Neural crest cell (in vitro differentiated cells): Measurements from ENCODE around the gene CA5B. TPM values are rescaled to one million over a fixed set of nuclear protein-coding genes. Genes with fewer than 3 reads are reported as not detected.
"Not testable (repeated sequence)": the region's sequence is repeated elsewhere in the genome, so short reads cannot be mapped to it uniquely, and the experiment has no call there.

Experiments used
- DNase-seq: peaks from one replicate; pipeline ENCODE4 v3.0.0; 2021; ENCODE audit warnings: low read depth, mixed read lengths, low spot score
- H3K27ac Mint-ChIP-seq: one replicate; pipeline ENCODE4 v1.8.0; 2021; ENCODE audit warnings: mild to moderate bottlenecking, mixed read lengths; ENCODE audit not compliant: unreplicated experiment
- H3K27me3 Mint-ChIP-seq: 2 replicates; pipeline ENCODE4 v1.8.0; 2021; ENCODE audit warnings: low read depth, mild to moderate bottlenecking, mixed read lengths
- H3K36me3 Mint-ChIP-seq: 2 replicates; pipeline ENCODE4 v1.8.0; 2021; ENCODE audit warnings: low read depth, mild to moderate bottlenecking, mixed read lengths
- H3K4me1 Mint-ChIP-seq: 2 replicates; pipeline ENCODE4 v1.8.0; 2021; ENCODE audit warnings: mixed read lengths
- H3K4me3 Mint-ChIP-seq: one replicate; pipeline ENCODE4 v1.8.0; 2021; ENCODE audit warnings: mild to moderate bottlenecking, mixed read lengths
- H3K9me3 Mint-ChIP-seq: 2 replicates; pipeline ENCODE4 v1.8.0; 2021; ENCODE audit warnings: mixed read lengths
- CTCF ChIP-seq: fragments of 200-600 bp; sonication (generic); conservative IDR thresholded peaks from 2 replicates; pipeline ENCODE4 v1.5.0; 2021; ENCODE audit warnings: antibody characterized with exemption, mild to moderate bottlenecking
- long read RNA-seq: library from polyadenylated mRNA; unstranded; transcript quantifications from one replicate; pipeline ENCODE4 v2.0.0, GENCODE V29; 2020
- total RNA-seq: library from RNA; stranded (reverse); gene quantifications from 2 replicates; pipeline ENCODE4 v1.2.1, GENCODE V29; 2021

Gene CA5B, protein sequence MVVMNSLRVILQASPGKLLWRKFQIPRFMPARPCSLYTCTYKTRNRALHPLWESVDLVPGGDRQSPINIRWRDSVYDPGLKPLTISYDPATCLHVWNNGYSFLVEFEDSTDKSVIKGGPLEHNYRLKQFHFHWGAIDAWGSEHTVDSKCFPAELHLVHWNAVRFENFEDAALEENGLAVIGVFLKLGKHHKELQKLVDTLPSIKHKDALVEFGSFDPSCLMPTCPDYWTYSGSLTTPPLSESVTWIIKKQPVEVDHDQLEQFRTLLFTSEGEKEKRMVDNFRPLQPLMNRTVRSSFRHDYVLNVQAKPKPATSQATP
- total RNA-seq: 5.7 and 7.1 TPM in 2 replicates
- long read RNA-seq, partial matches to known transcripts: 0 of 4 reads
- long read RNA-seq, other reads (novel, unspliced or antisense): 4 of 4 reads

GRCh38 chrX:15737959-15738902 lies at the start of gene CA5B:
TSS of gene CA5B (plus strand) at chrX:15738270. CDS start at chrX:15750024, 11,754 bp downstream.
- peaks cover 12% of the 10 kb centered on the region for H3K4me1 Mint-ChIP-seq

DNA sequence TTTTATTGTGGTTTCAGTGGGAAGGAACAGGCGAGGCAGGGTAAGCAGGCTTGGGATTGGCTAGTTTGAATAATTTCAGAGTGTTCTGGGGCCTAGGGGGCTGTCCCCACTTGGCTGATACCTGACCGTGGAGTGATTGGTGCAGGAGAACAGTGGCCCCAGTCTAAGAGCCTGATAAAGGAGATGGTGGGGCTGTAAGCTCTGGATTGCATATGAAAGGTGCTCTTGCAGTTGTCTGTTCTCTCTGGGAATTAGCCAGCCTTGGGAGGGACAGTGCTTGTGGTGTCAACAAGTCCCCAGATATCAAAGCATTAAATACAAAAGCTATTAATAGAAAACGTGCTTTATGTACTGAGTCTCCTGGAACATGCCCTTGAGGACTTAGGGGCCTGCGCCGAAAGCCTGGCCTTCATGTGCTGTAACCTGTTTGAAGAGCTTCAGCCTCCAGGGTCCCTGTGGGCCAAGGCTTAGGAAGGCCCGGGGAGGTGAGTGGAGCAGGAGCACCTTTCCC lies 43.1 kb upstream of the CA5B start:
- DNase-seq: no peak
- TF ChIP-seq CTCF: no peak
- Mint-ChIP-seq H3K4me3 (no peak overlapping the region), H3K27me3 (no peaks in the 10 kb centered on the region), H3K27ac (no peak overlapping the region), H3K4me1 (no peaks in the 10 kb centered on the region), H3K36me3 (peaks cover 7% of the 10 kb centered on the region), H3K9me3 (no peaks in the 10 kb centered on the region)

More at GRCh38 chrX:15737959-15738902, at the start of gene CA5B:
- H3K4me3 Mint-ChIP-seq: peak within 1 kb of the TSS; percentile 90
- no peaks in the 10 kb centered on the region for H3K9me3 Mint-ChIP-seq
- no peak for TF ChIP-seq CTCF
- H3K27ac Mint-ChIP-seq: no peak within 1 kb of the TSS
- peak; percentile 99 for DNase-seq
- no peaks in the 10 kb centered on the region for H3K36me3 Mint-ChIP-seq
- peaks cover 41% of the 10 kb centered on the region for H3K27me3 Mint-ChIP-seq

- H3K27ac Mint-ChIP-seq: no peak overlapping the region
- H3K36me3 Mint-ChIP-seq: peaks cover 14% of the 10 kb centered on the region
- H3K9me3 Mint-ChIP-seq: no peaks in the 10 kb centered on the region
- H3K27me3 Mint-ChIP-seq: no peaks in the 10 kb centered on the region
- H3K4me3 Mint-ChIP-seq: no peak overlapping the region
- H3K4me1 Mint-ChIP-seq: peaks cover under 1% of the 10 kb centered on the region
- TF ChIP-seq CTCF: no peak
- DNase-seq: no peak
Measured at GRCh38 chrX:15696516-15696915, 41.6 kb upstream of the CA5B start.

GRCh38 chrX:15702488-15703371 lies 35.3 kb upstream of the CA5B start:
- H3K9me3 Mint-ChIP-seq: no peaks in the 10 kb centered on the region
- no peaks in the 10 kb centered on the region for H3K27me3 Mint-ChIP-seq
- no peak overlapping the region for H3K4me3 Mint-ChIP-seq
- H3K4me1 Mint-ChIP-seq: peaks cover 5% of the 10 kb centered on the region
- H3K27ac Mint-ChIP-seq: no peak overlapping the region
- peaks cover 9% of the 10 kb centered on the region for H3K36me3 Mint-ChIP-seq
- TF ChIP-seq CTCF: no peak
- no peak for DNase-seq

DNA sequence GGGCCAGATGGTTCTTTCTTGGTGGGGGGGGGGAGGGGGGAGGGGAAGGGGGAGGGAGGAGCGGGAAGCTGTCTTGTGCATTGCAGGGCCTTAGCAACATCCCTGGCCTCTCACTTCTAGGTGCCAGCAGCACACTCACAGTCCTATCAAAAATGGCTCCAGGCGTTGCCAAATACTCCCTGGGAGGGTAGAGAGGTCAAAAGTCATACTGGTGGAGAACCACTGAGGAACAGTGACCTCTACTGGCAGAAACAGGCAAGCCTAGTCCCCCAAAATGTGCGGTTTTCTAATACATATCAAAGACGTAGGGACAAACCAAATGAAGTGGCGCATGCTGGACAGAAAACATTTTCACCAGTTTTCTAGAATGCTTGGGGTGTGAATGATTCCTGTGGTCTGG lies 34.3 kb upstream of the CA5B start:
- H3K27me3 Mint-ChIP-seq, H3K9me3 Mint-ChIP-seq, DNase-seq, H3K4me1 Mint-ChIP-seq, H3K4me3 Mint-ChIP-seq, H3K27ac Mint-ChIP-seq, H3K36me3 Mint-ChIP-seq: not testable (repeated sequence)

- H3K27me3 Mint-ChIP-seq, DNase-seq, H3K27ac Mint-ChIP-seq, H3K36me3 Mint-ChIP-seq, H3K9me3 Mint-ChIP-seq, H3K4me1 Mint-ChIP-seq, H3K4me3 Mint-ChIP-seq: not testable (repeated sequence)
Measured at GRCh38 chrX:15704273-15704672, 33.8 kb upstream of the CA5B start.
